22Rv1 (cell line): ENCODE results near the gene PEX14.

Source experiments
- CTCF ChIP-seq: fragments of 450-650 bp; IDR thresholded peaks from 2 replicates; pipeline ENCODE4 v1.5.1; 2017; ENCODE audit warnings: mild to moderate bottlenecking
- ZFX ChIP-seq: fragments of 450-650 bp; IDR thresholded peaks from 2 replicates; pipeline ENCODE4 v1.6.1; 2017; ENCODE audit warnings: antibody characterized with exemption, borderline replicate concordance

GRCh38 chr1:10679496-10680220 is 204.9 kb downstream of the PEX14 start:
- TF ChIP-seq CTCF (no peak), ZFX (no peak)
